ENCODE measurements around the gene RASSF7.

- TF ChIP-seq FOXM1 (IDR thresholded peaks at IDR 0.05; ENCODE audit: borderline replicate concordance) = no peak
- TF ChIP-seq SUZ12 (IDR thresholded peaks at IDR 0.05) = no peak
- no peak for TF ChIP-seq SP1 (IDR thresholded peaks at IDR 0.05)
- TF ChIP-seq BHLHE40 (IDR thresholded peaks at IDR 0.05; ENCODE audit: borderline replicate concordance) = no peak
- no peak for TF ChIP-seq ELF4 (IDR thresholded peaks at IDR 0.05)
- TF ChIP-seq NFRKB (IDR thresholded peaks at IDR 0.05) = no peak
These were observed 26.2 kb upstream of the RASSF7 start for GRCh38 chr11:534396-535209.

Data from HEK293T (cell line).